H1 (cell line): Measurements from ENCODE around the gene ACP2. TPM values are rescaled to one million over a fixed set of nuclear protein-coding genes. Genes with fewer than 3 reads are reported as not detected.

ENCODE experiments used
- ATF2 ChIP-seq: IDR thresholded peaks from 2 replicates; pipeline ENCODE4 v1.6.1; 2012; ENCODE audit warnings: low read length, inconsistent platforms
- BCL11A ChIP-seq, 2 experiments: IDR thresholded peaks; one replicate each; pipeline ENCODE4 v1.6.1; 2011; ENCODE audit warnings: low read depth in 2 of 2, low read length in 2 of 2, mild to moderate bottlenecking in 2 of 2
- CHD2 ChIP-seq: IDR thresholded peaks from 2 replicates; pipeline ENCODE4 v1.6.1; 2012; ENCODE audit warnings: low read length, improper control_type of control experiment
- CREB1 ChIP-seq: IDR thresholded peaks from 2 replicates; pipeline ENCODE4 v1.6.1; 2012; ENCODE audit warnings: inconsistent platforms
- CTCF ChIP-seq, 3 experiments: IDR thresholded peaks; 1 replicate in 2 of 3; 2 replicates in 1 of 3; pipeline versions ENCODE4 v1.5.1 to v1.6.1; 2011; ENCODE audit warnings: low read length in 3 of 3, mild to moderate bottlenecking in 3 of 3, inconsistent platforms in 2 of 3, low read depth in 1 of 3, moderate library complexity in 1 of 3; ENCODE audit not compliant: insufficient read depth in 1 of 3; ENCODE audit errors: control extremely low read depth in 1 of 3
- E2F6 ChIP-seq: IDR thresholded peaks from 2 replicates; pipeline ENCODE4 v1.6.1; 2012; ENCODE audit warnings: inconsistent platforms
- EP300 ChIP-seq, 2 experiments: IDR thresholded peaks; 1 replicate in 1 of 2; 2 replicates in 1 of 2; pipeline ENCODE4 v1.6.1; 2011 to 2012; ENCODE audit warnings: low read depth in 2 of 2, low read length in 2 of 2, mild to moderate bottlenecking in 2 of 2, borderline replicate concordance in 1 of 2, inconsistent platforms in 1 of 2, moderate library complexity in 1 of 2
- GTF2F1 ChIP-seq: IDR thresholded peaks from 2 replicates; pipeline ENCODE4 v1.6.1; 2012; ENCODE audit warnings: low read depth, low read length, improper control_type of control experiment, borderline replicate concordance
- MAFK ChIP-seq: IDR thresholded peaks from 2 replicates; pipeline ENCODE4 v1.6.1; 2012; ENCODE audit warnings: low read depth, mild to moderate bottlenecking, improper control_type of control experiment, low read length
- MAX ChIP-seq: IDR thresholded peaks from 2 replicates; pipeline ENCODE4 v1.6.1; 2012; ENCODE audit warnings: inconsistent platforms
- NANOG ChIP-seq: IDR thresholded peaks from 2 replicates; pipeline ENCODE4 v1.6.1; 2011; ENCODE audit warnings: low read length, low read depth, mild to moderate bottlenecking, inconsistent platforms; ENCODE audit not compliant: insufficient read depth, poor library complexity, severe bottlenecking
- NRF1 ChIP-seq: IDR thresholded peaks from 2 replicates; pipeline ENCODE4 v1.6.1; 2011; ENCODE audit warnings: mild to moderate bottlenecking, low read depth, low read length, improper control_type of control experiment
- POLR2AphosphoS5 ChIP-seq: IDR thresholded peaks from 2 replicates; pipeline ENCODE4 v1.6.1; 2011; ENCODE audit warnings: low read depth, low read length
- RAD21 ChIP-seq, 2 experiments: IDR thresholded peaks in 1 of 2; conservative IDR thresholded peaks in 1 of 2; 2 replicates each; pipeline ENCODE4 v1.6.1; 2011; ENCODE audit warnings: low read depth in 2 of 2, low read length in 2 of 2, improper control_type of control experiment in 1 of 2, inconsistent platforms in 1 of 2, mild to moderate bottlenecking in 1 of 2, moderate library complexity in 1 of 2
- SIN3A ChIP-seq, 2 experiments: IDR thresholded peaks in 1 of 2; conservative IDR thresholded peaks in 1 of 2; 2 replicates each; pipeline ENCODE4 v1.6.1; 2011 to 2012; ENCODE audit warnings: low read length in 2 of 2, improper control_type of control experiment in 1 of 2, low read depth in 1 of 2, mild to moderate bottlenecking in 1 of 2
- SP4 ChIP-seq: IDR thresholded peaks from 2 replicates; pipeline ENCODE4 v1.6.1; 2012; ENCODE audit warnings: low read length, inconsistent platforms
- SUZ12 ChIP-seq: fragments of 200-600 bp; sonication (generic); IDR thresholded peaks from 2 replicates; pipeline ENCODE4 v1.6.1; 2012; ENCODE audit warnings: mild to moderate bottlenecking, inconsistent platforms, low read length, moderate library complexity, mixed read lengths
- polyA plus RNA-seq, 7 experiments: library from polyadenylated mRNA; depleted of rRNA in 3 of 7; stranded (reverse) in 5 of 7; unstranded in 2 of 7; fragments of >200 nt in 5 of 7; fragments of 200-250 nt in 2 of 7; gene quantifications; 1 replicate in 5 of 7; 2 replicates in 1 of 7; 4 replicates in 1 of 7; pipeline versions ENCODE4 v1.2.1 to v1.2.3, GENCODE V29; 2011 to 2013; ENCODE audit warnings: missing spikeins in 2 of 7, mixed read lengths in 2 of 7
- total RNA-seq: library from RNA; stranded (reverse); fragmentation: NEBNext Ultra II Directional; extraction: Animal tissue kit (Norgen Biotek cat#: 25700); gene quantifications from 2 replicates; pipeline ENCODE4 v1.2.1, GENCODE V29; 2021

The ACP2 gene
- total and polyA plus RNA-seq, 2 of the 8 experiments (the other 6 are each of a cell fraction or from before 2014, with no cell fraction given), result 17.8 to 19.8 TPM

GRCh38 chr11:47269002-47269828 lies 20.6 kb upstream of the ACP2 start (continued):
- TF ChIP-seq E2F6 (peak; percentile 67), CREB1 (no peak), CTCF (IDR thresholded peaks at IDR 0.05; ENCODE audit: control extremely low read depth in 1 of 3, insufficient read depth in 1 of 3, low read depth in 1 of 3, low read length in 3 of 3) (no peak; a peak in 1 of 4 replicates), NANOG (no peak), RAD21 (IDR thresholded peaks at IDR 0.05 in 1 of 2, conservative IDR thresholded peaks at IDR 0.05 in 1 of 2; ENCODE audit: low read depth in 2 of 2, low read length in 2 of 2) (no peak), POLR2AphosphoS5 (peak; percentile 60; the same call in 1 of the 2 replicates), EP300 (IDR thresholded peaks at IDR 0.05; ENCODE audit: borderline replicate concordance in 1 of 2, low read depth in 2 of 2, low read length in 2 of 2) (peak in 1 of 2 experiments; percentile 79; a peak in 1 of 3 replicates), MAX (peak; percentile 82), MAFK (no peak), SIN3A (conservative IDR thresholded peaks at IDR 0.05 in 1 of 2, IDR thresholded peaks at IDR 0.05 in 1 of 2; ENCODE audit: low read depth in 1 of 2, low read length in 2 of 2) (peak; percentile 69 to 71; a peak in 3 of 4 replicates), BCL11A (IDR thresholded peaks at IDR 0.05; ENCODE audit: low read depth in 2 of 2, low read length in 2 of 2) (no peak), CHD2 (peak; percentile 22; the same call in 1 of the 2 replicates), NRF1 (no peak), GTF2F1 (no peak), SUZ12 (no peak), ATF2 (no peak), SP4 (no peak)
